HepG2 (cell line): ENCODE measurements around the gene CCDC154. TPM values are rescaled to one million over a fixed set of nuclear protein-coding genes. Genes with fewer than 3 reads are reported as not detected.

Source experiments
- ATAC-seq: fragments of 200-7000 bp; cut with Tn5 transposase; 3 replicates; pipeline ENCODE4 v1.9.1; 2020; ENCODE audit warnings: mild to moderate bottlenecking, moderate library complexity
- BruUV-seq: library from RNA; stranded (reverse); fragments of 400-500 nt; replicated peaks from 2 replicates; lab custom pipeline; 2021; lab: Mats Ljungman, UMichigan
- CTCF ChIA-PET: fragments of 300-600 bp; formaldehyde crosslinking; extraction: SDS; loops from one replicate; lab custom pipeline; 2021; ENCODE audit warnings: low total read pairs, inconsistent platforms, low intra/inter-chr PET ratio; lab: Yijun Ruan, JAX
- POLR2A ChIA-PET: fragments of 350-600 bp; sonication (Branson Sonifier 250); formaldehyde crosslinking; loops from one replicate; lab custom pipeline; 2020; ENCODE audit warnings: antibody characterized with exemption, inconsistent platforms; lab: Yijun Ruan, JAX
- DNase-seq: peaks from one replicate; pipeline ENCODE4 v3.0.0-alpha.2; 2015; ENCODE audit warnings: low spot score
- FAIRE-seq: peaks from 3 replicates; lab custom pipeline; 2011; peaks lifted over from hg19 to GRCh38; lab: Jason Lieb, UNC
- H2AFZ ChIP-seq: one replicate; pipeline ENCODE4 v1.6.1; 2011; ENCODE audit warnings: low read length, inconsistent platforms
- H3K27ac ChIP-seq: fragments of 300-600 bp; 3 replicates; pipeline ENCODE4 v1.8.0; 2011; ENCODE audit warnings: mixed run types, mild to moderate bottlenecking, mixed read lengths, low read length, inconsistent platforms; ENCODE audit not compliant: insufficient read depth; ENCODE audit errors: extremely low read length
- H3K27me3 ChIP-seq, 2 experiments: fragments of 200-600 bp in 1 of 2; 2 replicates in 1 of 2; 3 replicates in 1 of 2; pipeline versions ENCODE4 v1.6.0 to v1.8.0; 2011; ENCODE audit warnings: low read length in 2 of 2, mild to moderate bottlenecking in 2 of 2, moderate library complexity in 2 of 2, inconsistent platforms in 1 of 2; ENCODE audit not compliant: insufficient read depth in 2 of 2, control insufficient read depth in 1 of 2
- H3K36me3 ChIP-seq, 2 experiments: fragments of 200-600 bp in 1 of 2; replicated peaks in 1 of 2; 2 replicates in 1 of 2; 3 replicates in 1 of 2; pipeline versions ENCODE4 v1.5.1 to v1.8.0; 2011; ENCODE audit warnings: low read length in 2 of 2, inconsistent platforms in 1 of 2; ENCODE audit not compliant: insufficient read depth in 2 of 2, control insufficient read depth in 1 of 2
- H3K4me1 ChIP-seq: 2 replicates; pipeline ENCODE4 v1.5.1; 2012; ENCODE audit warnings: low read length, inconsistent platforms; ENCODE audit not compliant: insufficient read depth
- H3K4me2 ChIP-seq: 2 replicates; pipeline ENCODE4 v1.6.0; 2011; ENCODE audit warnings: low read depth, low read length, inconsistent platforms
- H3K4me3 ChIP-seq, 3 experiments: fragments of 200-600 bp in 1 of 3; sonication (generic), shearing (Covaris generic) in 1 of 3; replicated peaks in 1 of 3; 2 replicates each; pipeline ENCODE4 v1.5.1; 2011 to 2016; ENCODE audit warnings: low read length in 3 of 3, inconsistent platforms in 2 of 3, low read depth in 2 of 3, mild to moderate bottlenecking in 2 of 3, control low read depth in 1 of 3, mixed read lengths in 1 of 3; ENCODE audit not compliant: insufficient read depth in 1 of 3
- H3K79me2 ChIP-seq: one replicate; pipeline ENCODE4 v1.6.1; 2011; ENCODE audit warnings: low read length, inconsistent platforms; ENCODE audit not compliant: insufficient read depth
- H3K9ac ChIP-seq: 2 replicates; pipeline ENCODE4 v1.6.0; 2011; ENCODE audit warnings: mild to moderate bottlenecking, low read depth, low read length, inconsistent platforms; ENCODE audit not compliant: insufficient read depth
- H3K9me3 ChIP-seq: 2 replicates; pipeline ENCODE4 v1.5.1; 2012; ENCODE audit warnings: mild to moderate bottlenecking, low read length
- H4K20me1 ChIP-seq: 2 replicates; pipeline ENCODE4 v1.6.0; 2011; ENCODE audit warnings: inconsistent platforms, mild to moderate bottlenecking, low read length, moderate library complexity; ENCODE audit not compliant: insufficient read depth
- AHR ChIP-seq: IDR thresholded peaks from 2 replicates; pipeline ENCODE4 v1.6.1; 2018; ENCODE audit warnings: missing genetic modification reagents, missing compliant biosample characterization
- ELF4 ChIP-seq: sonication (generic); formaldehyde crosslinking; IDR thresholded peaks from 2 replicates; pipeline ENCODE4 v1.5.0; 2020; ENCODE audit warnings: missing genetic modification reagents, mild to moderate bottlenecking, moderate library complexity, borderline replicate concordance
- KLF11 ChIP-seq: IDR thresholded peaks from 2 replicates; pipeline ENCODE4 v1.6.1; 2016; ENCODE audit warnings: missing compliant biosample characterization
- KLF9 ChIP-seq: IDR thresholded peaks from 2 replicates; pipeline ENCODE4 v1.6.1; 2016; ENCODE audit warnings: low read depth
- NR2C2 ChIP-seq: sonication (generic); formaldehyde crosslinking; IDR thresholded peaks from 2 replicates; pipeline ENCODE4 v1.4.0; 2020; ENCODE audit warnings: missing genetic modification reagents, mild to moderate bottlenecking, moderate library complexity, borderline replicate concordance
- RXRA ChIP-seq: sonication (generic); formaldehyde crosslinking; IDR thresholded peaks from 2 replicates; pipeline ENCODE4 v1.5.1; 2020; ENCODE audit warnings: missing genetic modification reagents
- SMAD9 ChIP-seq: sonication (generic); formaldehyde crosslinking; IDR thresholded peaks from 2 replicates; pipeline ENCODE4 v1.5.1; 2020; ENCODE audit warnings: mild to moderate bottlenecking, missing genetic modification reagents
- SRY ChIP-seq: sonication (generic); formaldehyde crosslinking; IDR thresholded peaks from 2 replicates; pipeline ENCODE4 v1.8.0; 2022; ENCODE audit warnings: mild to moderate bottlenecking, missing genetic modification reagents
- TBL1XR1 ChIP-seq: fragments of 150-350 bp; IDR thresholded peaks from 2 replicates; pipeline ENCODE4 v1.6.1; 2014; ENCODE audit warnings: borderline replicate concordance, low read length; ENCODE audit not compliant: partially characterized antibody
- ZNF225 ChIP-seq: sonication (generic); formaldehyde crosslinking; IDR thresholded peaks from 2 replicates; pipeline ENCODE4 v1.4.0; 2020; ENCODE audit warnings: mild to moderate bottlenecking, missing genetic modification reagents
- ZNF547 ChIP-seq: sonication (generic); formaldehyde crosslinking; IDR thresholded peaks from 2 replicates; pipeline ENCODE4 v1.5.1; 2020; ENCODE audit warnings: mild to moderate bottlenecking, missing genetic modification reagents
- ZNF549 ChIP-seq: sonication (generic); formaldehyde crosslinking; IDR thresholded peaks from 2 replicates; pipeline ENCODE4 v1.5.0; 2020; ENCODE audit warnings: missing genetic modification reagents
- ZNF720 ChIP-seq: sonication (generic); formaldehyde crosslinking; IDR thresholded peaks from 2 replicates; pipeline ENCODE4 v1.4.0; 2020; ENCODE audit warnings: missing genetic modification reagents
- ZNF768 ChIP-seq: sonication (generic); formaldehyde crosslinking; IDR thresholded peaks from 2 replicates; pipeline ENCODE4 v1.4.0; 2020; ENCODE audit warnings: missing genetic modification reagents
- ZSCAN21 ChIP-seq: sonication (generic); formaldehyde crosslinking; IDR thresholded peaks from 2 replicates; pipeline ENCODE4 v1.8.0; 2022; ENCODE audit warnings: mild to moderate bottlenecking, missing genetic modification reagents, moderate library complexity, borderline replicate concordance
- WGBS: methylation state at CpG from one replicate; pipeline ENCODE4 v1.1.6; 2017; ENCODE audit warnings: low lambda C conversion rate; 5-methylcytosine and 5-hydroxymethylcytosine counted together
- in situ Hi-C: cut with HindIII; loops from 2 replicates; pipeline ENCODE4 v1.10.0; 2017; ENCODE audit warnings: low pct_unique_long_range_greater_than_20kb; ENCODE audit not compliant: extremely low pct_ligation_motif_present
- intact Hi-C: fragments of 100-400 bp; cut with micrococcal nuclease; formaldehyde crosslinking; loops from one replicate; pipeline ENCODE4 v1.10.0; 2022; ENCODE audit not compliant: unreplicated experiment
- polyA plus RNA-seq, 8 experiments: library from polyadenylated mRNA; depleted of rRNA in 3 of 8; stranded (reverse) in 7 of 8; unstranded in 1 of 8; fragments of >200 nt; fragmentation: Illumina TruSeq in 4 of 8; extraction: Trizol in 4 of 8; gene quantifications; 2 replicates each; pipeline versions ENCODE4 v1.2.1 to v1.2.3, GENCODE V29; 2011 to 2016; ENCODE audit warnings: low read depth in 4 of 8, missing spikeins in 1 of 8, mixed read lengths in 1 of 8; ENCODE audit not compliant: insufficient read depth in 1 of 8
- total RNA-seq, 5 experiments: library from RNA; depleted of rRNA; stranded (reverse); fragments of >200 nt; fragmentation: Illumina TruSeq; extraction: Trizol; gene quantifications; 2 replicates each; pipeline ENCODE4 v1.2.3, GENCODE V29; 2016; ENCODE audit warnings: low read depth in 1 of 5
- TF ChIP-seq, protein P1 (sequence below): sonication (generic); formaldehyde crosslinking; IDR thresholded peaks from 2 replicates; pipeline ENCODE4 v1.4.0; 2020; ENCODE audit warnings: low read depth, mild to moderate bottlenecking, missing genetic modification reagents
- TF ChIP-seq, protein P2 (sequence below): sonication (generic); formaldehyde crosslinking; IDR thresholded peaks from 2 replicates; pipeline ENCODE4 v1.4.0; 2020; ENCODE audit warnings: missing genetic modification reagents, borderline replicate concordance
- TF ChIP-seq, protein P3 (sequence below): sonication (generic); formaldehyde crosslinking; IDR thresholded peaks from 2 replicates; pipeline ENCODE4 v1.5.0; 2020; ENCODE audit warnings: missing genetic modification reagents

The CCDC154 gene
- total and polyA plus RNA-seq, 2 of the 13 experiments (the other 11 are each of a cell fraction or from before 2014, with no cell fraction given): 0.92 to 1.5 TPM

DNA sequence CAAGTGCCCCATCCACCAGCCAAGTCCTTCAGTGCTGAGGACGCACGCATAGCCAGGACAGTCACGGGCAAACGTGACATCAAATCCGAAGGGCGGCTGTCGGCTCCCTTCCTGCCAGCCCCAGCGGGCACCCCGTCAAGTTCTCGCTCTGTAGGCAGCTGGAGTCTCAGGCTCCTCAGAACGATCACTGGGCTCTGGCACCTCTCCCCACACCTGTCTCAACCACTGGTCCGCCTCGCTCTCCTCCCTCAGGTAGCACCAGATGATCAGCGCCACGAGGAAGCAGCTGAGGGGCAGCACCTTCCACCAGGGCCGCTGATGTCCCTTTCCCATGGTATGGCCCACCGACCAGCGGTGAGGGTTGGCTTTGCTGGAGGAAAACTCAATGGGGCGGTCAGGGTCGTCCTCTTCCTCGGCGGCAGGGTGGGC is 24.2 kb downstream of the CCDC154 start:
- Histone ChIP-seq H3K9ac (peak overlapping the region; percentile 93), H3K79me2 (peaks cover 16% of the 10 kb centered on the region), H3K4me1 (peaks cover 29% of the 10 kb centered on the region), H3K9me3 (no peaks in the 10 kb centered on the region), H3K36me3 (no peaks in the 10 kb centered on the region; a peak in 1 of 5 replicates), H2AFZ (no peak overlapping the region), H3K27me3 (no peaks in the 10 kb centered on the region; a peak in 1 of 5 replicates), H4K20me1 (no peaks in the 10 kb centered on the region), H3K4me3 (peak overlapping the region; percentile 94 to 100 (median 95)), H3K4me2 (peak overlapping the region; percentile 95), H3K27ac (peak overlapping the region; percentile 82)
- ATAC-seq (peak; percentile 39), DNase-seq (no peak), FAIRE-seq (no peak)
- intact Hi-C loops (no loop called here), in situ Hi-C loops (no loop called here)
- 2% methylated on average over 15 of the region's 22 CpGs for WGBS
- ChIA-PET POLR2A (interaction anchor here (0.9 to 3.2 kb wide), 11 partner anchors 10 to 363 kb away, joined by 4 to 47 read pairs (median 7); partner anchors contain the start of genes CRAMP1, IFT140, NUBP2 and PERCC1), CTCF (no interaction called here)
- TSS peak; percentile 89 for BruUV-seq
- TF ChIP-seq ZNF549 (CRISPR knock-in tag) (no peak), ZSCAN21 (CRISPR knock-in tag) (0 out of 2 replicates have a peak, but pooled peaks have one; percentile 5), ZNF547 (CRISPR knock-in tag) (no peak), RXRA (no peak), NR2C2 (no peak), ZNF720 (0 out of 2 replicates have a peak, but pooled peaks have one; percentile 16), KLF11 (CRISPR knock-in tag) (no peak), ZNF225 (peak; percentile 78; the same call in 1 of the 2 replicates), ELF4 (CRISPR knock-in tag) (no peak), SRY (CRISPR knock-in tag) (no peak), AHR (no peak), ZNF768 (CRISPR knock-in tag) (no peak), SMAD9 (CRISPR knock-in tag) (no peak), TBL1XR1 (no peak), KLF9 (no peak)
- TF ChIP-seq, protein P1, sequence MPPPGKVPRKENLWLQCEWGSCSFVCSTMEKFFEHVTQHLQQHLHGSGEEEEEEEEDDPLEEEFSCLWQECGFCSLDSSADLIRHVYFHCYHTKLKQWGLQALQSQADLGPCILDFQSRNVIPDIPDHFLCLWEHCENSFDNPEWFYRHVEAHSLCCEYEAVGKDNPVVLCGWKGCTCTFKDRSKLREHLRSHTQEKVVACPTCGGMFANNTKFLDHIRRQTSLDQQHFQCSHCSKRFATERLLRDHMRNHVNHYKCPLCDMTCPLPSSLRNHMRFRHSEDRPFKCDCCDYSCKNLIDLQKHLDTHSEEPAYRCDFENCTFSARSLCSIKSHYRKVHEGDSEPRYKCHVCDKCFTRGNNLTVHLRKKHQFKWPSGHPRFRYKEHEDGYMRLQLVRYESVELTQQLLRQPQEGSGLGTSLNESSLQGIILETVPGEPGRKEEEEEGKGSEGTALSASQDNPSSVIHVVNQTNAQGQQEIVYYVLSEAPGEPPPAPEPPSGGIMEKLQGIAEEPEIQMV: no peak
- TF ChIP-seq, protein P2, sequence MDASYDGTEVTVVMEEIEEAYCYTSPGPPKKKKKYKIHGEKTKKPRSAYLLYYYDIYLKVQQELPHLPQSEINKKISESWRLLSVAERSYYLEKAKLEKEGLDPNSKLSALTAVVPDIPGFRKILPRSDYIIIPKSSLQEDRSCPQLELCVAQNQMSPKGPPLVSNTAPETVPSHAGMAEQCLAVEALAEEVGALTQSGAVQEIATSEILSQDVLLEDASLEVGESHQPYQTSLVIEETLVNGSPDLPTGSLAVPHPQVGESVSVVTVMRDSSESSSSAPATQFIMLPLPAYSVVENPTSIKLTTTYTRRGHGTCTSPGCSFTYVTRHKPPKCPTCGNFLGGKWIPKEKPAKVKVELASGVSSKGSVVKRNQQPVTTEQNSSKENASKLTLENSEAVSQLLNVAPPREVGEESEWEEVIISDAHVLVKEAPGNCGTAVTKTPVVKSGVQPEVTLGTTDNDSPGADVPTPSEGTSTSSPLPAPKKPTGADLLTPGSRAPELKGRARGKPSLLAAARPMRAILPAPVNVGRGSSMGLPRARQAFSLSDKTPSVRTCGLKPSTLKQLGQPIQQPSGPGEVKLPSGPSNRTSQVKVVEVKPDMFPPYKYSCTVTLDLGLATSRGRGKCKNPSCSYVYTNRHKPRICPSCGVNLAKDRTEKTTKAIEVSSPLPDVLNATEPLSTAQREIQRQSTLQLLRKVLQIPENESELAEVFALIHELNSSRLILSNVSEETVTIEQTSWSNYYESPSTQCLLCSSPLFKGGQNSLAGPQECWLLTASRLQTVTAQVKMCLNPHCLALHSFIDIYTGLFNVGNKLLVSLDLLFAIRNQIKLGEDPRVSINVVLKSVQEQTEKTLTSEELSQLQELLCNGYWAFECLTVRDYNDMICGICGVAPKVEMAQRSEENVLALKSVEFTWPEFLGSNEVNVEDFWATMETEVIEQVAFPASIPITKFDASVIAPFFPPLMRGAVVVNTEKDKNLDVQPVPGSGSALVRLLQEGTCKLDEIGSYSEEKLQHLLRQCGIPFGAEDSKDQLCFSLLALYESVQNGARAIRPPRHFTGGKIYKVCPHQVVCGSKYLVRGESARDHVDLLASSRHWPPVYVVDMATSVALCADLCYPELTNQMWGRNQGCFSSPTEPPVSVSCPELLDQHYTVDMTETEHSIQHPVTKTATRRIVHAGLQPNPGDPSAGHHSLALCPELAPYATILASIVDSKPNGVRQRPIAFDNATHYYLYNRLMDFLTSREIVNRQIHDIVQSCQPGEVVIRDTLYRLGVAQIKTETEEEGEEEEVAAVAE (CRISPR knock-in tag): no peak
- TF ChIP-seq, protein P3, sequence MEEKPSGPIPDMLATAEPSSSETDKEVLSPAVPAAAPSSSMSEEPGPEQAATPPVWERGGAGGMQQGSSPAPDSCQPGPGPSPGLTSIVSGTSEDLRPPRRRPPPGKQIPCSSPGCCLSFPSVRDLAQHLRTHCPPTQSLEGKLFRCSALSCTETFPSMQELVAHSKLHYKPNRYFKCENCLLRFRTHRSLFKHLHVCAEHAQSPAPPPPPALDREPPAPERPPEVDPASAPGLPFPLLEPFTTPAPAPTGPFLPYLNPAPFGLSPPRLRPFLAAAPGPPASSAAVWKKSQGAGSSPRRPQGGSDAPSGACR (CRISPR knock-in tag): no peak
